DND-41 (cell line): ENCODE measurements around the gene TMEM39B.

Experiments used
- ATAC-seq: fragments of 200-7000 bp; cut with Tn5 transposase; 3 replicates; pipeline ENCODE4 v1.9.1; 2021; ENCODE audit warnings: low read depth; ENCODE audit not compliant: insufficient read depth
- DNase-seq: peaks from one replicate; pipeline ENCODE4 v3.0.0-alpha.2; 2020
- H2AFZ ChIP-seq: 2 replicates; pipeline ENCODE4 v1.6.0; 2012; ENCODE audit warnings: low read depth, low read length
- H3K27ac ChIP-seq: 2 replicates; pipeline ENCODE4 v1.5.1; 2012; ENCODE audit warnings: low read length, inconsistent platforms
- H3K27me3 ChIP-seq: fragments of 200-600 bp; sonication (generic); 2 replicates; pipeline ENCODE4 v1.6.0; 2012; ENCODE audit warnings: low read length, mild to moderate bottlenecking, inconsistent platforms; ENCODE audit not compliant: insufficient read depth, poor library complexity
- H3K36me3 ChIP-seq: 2 replicates; pipeline ENCODE4 v1.5.1; 2012; ENCODE audit warnings: low read length, inconsistent platforms; ENCODE audit not compliant: insufficient read depth
- H3K4me1 ChIP-seq: 2 replicates; pipeline ENCODE4 v1.5.1; 2012; ENCODE audit warnings: mild to moderate bottlenecking, low read length; ENCODE audit not compliant: insufficient read depth
- H3K4me2 ChIP-seq: 2 replicates; pipeline ENCODE4 v1.6.0; 2012; ENCODE audit warnings: mild to moderate bottlenecking, moderate library complexity, low read length, inconsistent platforms; ENCODE audit not compliant: insufficient read depth
- H3K4me3 ChIP-seq, 2 experiments: fragments of 200-600 bp in 1 of 2; shearing (Covaris generic) in 1 of 2; 2 replicates each; pipeline ENCODE4 v1.5.1; 2012 to 2016; ENCODE audit warnings: inconsistent platforms in 2 of 2, low read length in 2 of 2, mild to moderate bottlenecking in 2 of 2, low read depth in 1 of 2, moderate library complexity in 1 of 2
- H3K79me2 ChIP-seq: 2 replicates; pipeline ENCODE4 v1.6.0; 2012; ENCODE audit warnings: low read length, inconsistent platforms; ENCODE audit not compliant: insufficient read depth
- H3K9ac ChIP-seq: 2 replicates; pipeline ENCODE4 v1.6.0; 2012; ENCODE audit warnings: low read depth, mild to moderate bottlenecking, inconsistent platforms, low read length, moderate library complexity
- H3K9me3 ChIP-seq: 2 replicates; pipeline ENCODE4 v1.5.1; 2012; ENCODE audit warnings: low read length, moderate library complexity, mild to moderate bottlenecking, inconsistent platforms; ENCODE audit not compliant: insufficient read depth, severe bottlenecking
- H4K20me1 ChIP-seq: 2 replicates; pipeline ENCODE4 v1.6.0; 2012; ENCODE audit warnings: low read length; ENCODE audit not compliant: insufficient read depth
- CTCF ChIP-seq: IDR thresholded peaks from 2 replicates; pipeline ENCODE4 v1.5.1; 2012; ENCODE audit warnings: borderline replicate concordance, low read length, moderate library complexity, mild to moderate bottlenecking; ENCODE audit not compliant: poor library complexity, severe bottlenecking; ENCODE audit errors: extremely low read depth
- EZH2 ChIP-seq: IDR thresholded peaks from 3 replicates; pipeline ENCODE4 v1.6.1; 2012; ENCODE audit warnings: borderline replicate concordance, low read depth, mild to moderate bottlenecking, moderate library complexity, low read length, inconsistent platforms; ENCODE audit not compliant: severe bottlenecking

Gene TMEM39B

GRCh38 chr1:32126770-32127169 lies 54.0 kb downstream of the TMEM39B start:
- H3K27me3 ChIP-seq, result no peaks in the 10 kb centered on the region
- ATAC-seq, result no peak
- H3K4me3 ChIP-seq, result no peak overlapping the region
- no peaks in the 10 kb centered on the region for H3K9me3 ChIP-seq
- DNase-seq, result no peak
- no peak overlapping the region for H3K4me2 ChIP-seq
- no peaks in the 10 kb centered on the region for H3K4me1 ChIP-seq
- H3K79me2 ChIP-seq, result peaks cover 98% of the 10 kb centered on the region
- H3K27ac ChIP-seq, result no peak overlapping the region
- peaks cover 41% of the 10 kb centered on the region for H4K20me1 ChIP-seq
- H2AFZ ChIP-seq, result no peak overlapping the region
- H3K36me3 ChIP-seq, result peaks cover 7% of the 10 kb centered on the region
- H3K9ac ChIP-seq, result no peak overlapping the region
- TF ChIP-seq CTCF (no peak), EZH2 (no peak)

GRCh38 chr1:32127409-32128198 lies 54.9 kb downstream of the TMEM39B start:
- Histone ChIP-seq H3K27me3 (no peaks in the 10 kb centered on the region), H3K79me2 (peaks cover 97% of the 10 kb centered on the region), H2AFZ (no peak overlapping the region), H3K9ac (no peak overlapping the region), H4K20me1 (peaks cover 44% of the 10 kb centered on the region), H3K4me3 (no peak overlapping the region), H3K4me2 (no peak overlapping the region), H3K9me3 (no peaks in the 10 kb centered on the region), H3K36me3 (peaks cover 7% of the 10 kb centered on the region), H3K4me1 (no peaks in the 10 kb centered on the region), H3K27ac (no peak overlapping the region)
- no peak for ATAC-seq
- DNase-seq, result no peak
- peak; percentile 2 for TF ChIP-seq CTCF
- no peak for TF ChIP-seq EZH2

DNA sequence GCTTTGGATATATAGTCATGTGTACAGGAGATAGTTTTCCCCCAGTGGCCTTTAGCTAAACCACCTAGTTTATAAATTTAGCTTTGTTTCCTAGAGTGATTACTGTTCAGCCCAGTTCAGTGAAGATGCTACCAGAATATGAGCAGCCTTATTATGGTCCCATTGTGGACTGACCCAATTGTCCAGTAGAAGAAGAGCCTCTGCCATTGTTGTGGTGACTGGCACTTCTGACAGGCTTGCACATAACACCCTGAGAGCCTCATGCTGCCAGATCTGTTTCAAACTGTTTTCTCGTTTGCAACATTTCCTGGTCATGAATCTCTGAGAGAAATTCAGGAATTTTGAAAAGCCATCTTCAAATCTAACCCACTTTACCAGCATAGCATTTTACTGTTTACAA lies 55.7 kb downstream of the TMEM39B start:
- DNase-seq (no peak), ATAC-seq (no peak)
- peaks cover 97% of the 10 kb centered on the region for H3K79me2 ChIP-seq
- H4K20me1 ChIP-seq, result peaks cover 41% of the 10 kb centered on the region
- H2AFZ ChIP-seq, result no peak overlapping the region
- no peak overlapping the region for H3K4me3 ChIP-seq
- no peaks in the 10 kb centered on the region for H3K4me1 ChIP-seq
- no peak for TF ChIP-seq CTCF
- TF ChIP-seq EZH2, result no peak
- peaks cover 7% of the 10 kb centered on the region for H3K36me3 ChIP-seq
- H3K27ac ChIP-seq, result no peak overlapping the region
- no peak overlapping the region for H3K9ac ChIP-seq
- H3K4me2 ChIP-seq, result no peak overlapping the region
- H3K9me3 ChIP-seq, result no peaks in the 10 kb centered on the region
- no peaks in the 10 kb centered on the region for H3K27me3 ChIP-seq
